HL-60 (cell line): ENCODE data around the gene ZNF219.

ENCODE experiments used
- DNase-seq, 2 experiments: peaks; one replicate each; pipeline ENCODE4 v3.0.0-alpha.2; 2010 to 2020; ENCODE audit warnings: low read depth in 1 of 2, low spot score in 1 of 2
- H3K27ac ChIP-seq: fragments of 250-450 bp; sonication (Bioruptor Pico); replicated peaks from 2 replicates; pipeline ENCODE4 v1.5.1; 2020; ENCODE audit warnings: mild to moderate bottlenecking, moderate library complexity
- H3K27me3 ChIP-seq: fragments of 250-450 bp; sonication (Bioruptor Pico); 2 replicates; pipeline ENCODE4 v1.5.1; 2021; ENCODE audit warnings: mild to moderate bottlenecking, moderate library complexity; ENCODE audit not compliant: insufficient read depth, poor library complexity, severe bottlenecking
- H3K4me3 ChIP-seq: replicated peaks from 2 replicates; pipeline ENCODE4 v1.5.1; 2011; ENCODE audit warnings: mild to moderate bottlenecking, control low read depth, low read length; ENCODE audit not compliant: insufficient read depth
- CTCF ChIP-seq: IDR thresholded peaks from one replicate; pipeline ENCODE4 v1.5.1; 2011; ENCODE audit warnings: low read length, control low read depth, inconsistent platforms; ENCODE audit not compliant: insufficient read depth
- GABPA ChIP-seq: IDR thresholded peaks from 2 replicates; pipeline ENCODE4 v1.6.1; 2012; ENCODE audit warnings: low read depth
- POLR2AphosphoS5 ChIP-seq: IDR thresholded peaks from 2 replicates; pipeline ENCODE4 v1.6.1; 2012; ENCODE audit warnings: low read depth
- REST ChIP-seq: IDR thresholded peaks from 2 replicates; pipeline ENCODE4 v1.6.1; 2012; ENCODE audit warnings: low read depth; ENCODE audit not compliant: insufficient replicate concordance
- SPI1 ChIP-seq: IDR thresholded peaks from 2 replicates; pipeline ENCODE4 v1.6.1; 2012; ENCODE audit warnings: low read depth, mild to moderate bottlenecking, borderline replicate concordance

The ZNF219 gene

GRCh38 chr14:21043974-21044618 lies 54.4 kb downstream of the ZNF219 start:
- DNase-seq: peak in 1 of 2 experiments; percentile 50
- TF ChIP-seq CTCF (no peak), POLR2AphosphoS5 (no peak), GABPA (no peak), REST (no peak), SPI1 (no peak)
- H3K27ac ChIP-seq: no peak overlapping the region

GRCh38 chr14:21043387-21043973 lies 55.0 kb downstream of the ZNF219 start:
- TF ChIP-seq GABPA: no peak
- TF ChIP-seq CTCF: no peak
- TF ChIP-seq REST: no peak
- no peak for TF ChIP-seq SPI1
- TF ChIP-seq POLR2AphosphoS5: no peak

More at GRCh38 chr14:21043974-21044618, 54.4 kb downstream of the ZNF219 start:
- H3K4me3 ChIP-seq: no peak overlapping the region
- H3K27me3 ChIP-seq: no peaks in the 10 kb centered on the region

GRCh38 chr14:21042918-21043317 lies 55.5 kb downstream of the ZNF219 start:
- DNase-seq: no peak
- Histone ChIP-seq H3K27ac (no peak overlapping the region), H3K27me3 (no peaks in the 10 kb centered on the region), H3K4me3 (no peak overlapping the region)
- TF ChIP-seq GABPA (no peak), CTCF (no peak), REST (no peak), POLR2AphosphoS5 (no peak), SPI1 (no peak)

More at GRCh38 chr14:21043387-21043973, 55.0 kb downstream of the ZNF219 start:
- Histone ChIP-seq H3K27me3 (no peaks in the 10 kb centered on the region), H3K4me3 (no peak overlapping the region), H3K27ac (no peak overlapping the region)
- DNase-seq: no peak
